Body of pancreas (tissue), 4 donors: ENCODE data around the gene NLGN1. TPM values are rescaled to one million over a fixed set of nuclear protein-coding genes. Genes with fewer than 3 reads are reported as not detected.

Experiments used
- ATAC-seq: fragments of 150-250 bp; one replicate; pipeline ENCODE4 v1.9.1; 2016
- DNase-seq, 4 donors: peaks; one replicate each; pipeline ENCODE4 v3.0.0-alpha.2; 2019
- H3K27ac ChIP-seq, 4 donors: fragments of 200-600 bp; sonication (generic); 1 replicate in 3 of 4; 2 replicates in 1 of 4; pipeline versions ENCODE4 v1.5.1 to v1.6.1; 2016 to 2019; ENCODE audit warnings: mild to moderate bottlenecking in 1 of 4, mixed read lengths in 1 of 4, moderate library complexity in 1 of 4
- H3K27me3 ChIP-seq, 2 donors: fragments of 200-600 bp; sonication (generic); one replicate each; pipeline ENCODE4 v1.6.0; 2016; ENCODE audit warnings: mild to moderate bottlenecking in 1 of 2
- H3K36me3 ChIP-seq, 2 donors: fragments of 200-600 bp; sonication (generic); replicated peaks in 1 of 2; 2 replicates each; pipeline ENCODE4 v1.5.1; 2016; ENCODE audit warnings: low read depth in 2 of 2; ENCODE audit not compliant: insufficient read depth in 1 of 2
- H3K4me1 ChIP-seq: fragments of 200-600 bp; sonication (generic); one replicate; pipeline ENCODE4 v1.6.0; 2016
- H3K4me3 ChIP-seq, 2 donors: fragments of 200-600 bp; sonication (generic); 1 replicate in 1 of 2; 2 replicates in 1 of 2; pipeline ENCODE4 v1.5.1; 2016 to 2019
- H3K9me3 ChIP-seq, 3 donors: fragments of 200-600 bp; sonication (generic); 1 replicate in 2 of 3; 2 replicates in 1 of 3; pipeline ENCODE4 v1.5.1; 2016
- CTCF ChIP-seq, 7 experiments: fragments of 450-650 bp in 4 of 7; fragments of 200-600 bp in 3 of 7; sonication (generic) in 3 of 7; IDR thresholded peaks; one replicate each; pipeline ENCODE4 v1.5.1; 2016 to 2019; ENCODE audit warnings: antibody characterized with exemption in 7 of 7
- POLR2A ChIP-seq, 3 donors: fragments of 450-650 bp; IDR thresholded peaks; one replicate each; pipeline ENCODE4 v1.6.1; 2016; ENCODE audit warnings: antibody characterized with exemption in 3 of 3, mild to moderate bottlenecking in 2 of 3
- WGBS, 2 donors: methylation state at CpG; one replicate each; pipeline ENCODE4 v1.1.5; 2017; 5-methylcytosine and 5-hydroxymethylcytosine counted together
- intact Hi-C: fragments of 100-400 bp; cut with DNase I; formaldehyde crosslinking; loops from one replicate; pipeline ENCODE4 v1.15.1; 2023
- total RNA-seq, 2 donors: library from RNA; depleted of rRNA; stranded (reverse); fragments of >200 nt; gene quantifications; one replicate each; pipeline ENCODE4 v1.1.0, GENCODE V29; 2016

NLGN1 gene
- total RNA-seq, 2 donors from 2014 or later, result 0.52 to 1.3 TPM

- ATAC-seq, result no peak
- intact Hi-C loops, result no loop called here
- Histone ChIP-seq H3K27ac (no peak overlapping the region), H3K4me1 (no peaks in the 10 kb centered on the region), H3K36me3 (no peaks in the 10 kb centered on the region), H3K4me3 (no peak overlapping the region), H3K9me3 (no peaks in the 10 kb centered on the region), H3K27me3 (no peaks in the 10 kb centered on the region)
- DNase-seq, result no peak
- WGBS, 2 donors, result 76 to 89% methylated on average over 1 of the region's 1 CpG
- TF ChIP-seq POLR2A (IDR thresholded peaks at IDR 0.05) (no peak), CTCF (IDR thresholded peaks at IDR 0.05) (no peak)
Measured at GRCh38 chr3:173416070-173416469, 18.5 kb downstream of the NLGN1 start.

- ATAC-seq (no peak), DNase-seq (no peak)
- H3K27ac ChIP-seq, result no peak overlapping the region
- H3K4me3 ChIP-seq, result no peak overlapping the region
- H3K27me3 ChIP-seq, result no peaks in the 10 kb centered on the region
- intact Hi-C loops, result no loop called here
- H3K36me3 ChIP-seq, result no peaks in the 10 kb centered on the region
- H3K4me1 ChIP-seq, result no peaks in the 10 kb centered on the region
- WGBS, 2 donors, result 74 to 80% methylated on average over 5 of the region's 5 CpGs
- no peak for TF ChIP-seq POLR2A (IDR thresholded peaks at IDR 0.05)
- no peak for TF ChIP-seq CTCF (IDR thresholded peaks at IDR 0.05)
- H3K9me3 ChIP-seq, result no peaks in the 10 kb centered on the region
Measured at GRCh38 chr3:173429076-173429475, 31.5 kb downstream of the NLGN1 start.

GRCh38 chr3:173429527-173429926 lies 32.0 kb downstream of the NLGN1 start:
- DNase-seq (no peak), ATAC-seq (no peak)
- Histone ChIP-seq H3K27me3 (no peaks in the 10 kb centered on the region), H3K4me1 (no peaks in the 10 kb centered on the region), H3K27ac (no peak overlapping the region), H3K9me3 (no peaks in the 10 kb centered on the region), H3K36me3 (no peaks in the 10 kb centered on the region), H3K4me3 (no peak overlapping the region)
- intact Hi-C loops, result no loop called here
- TF ChIP-seq CTCF (IDR thresholded peaks at IDR 0.05), result no peak
- TF ChIP-seq POLR2A (IDR thresholded peaks at IDR 0.05), result no peak
- 60 to 90% methylated on average over 1 of the region's 1 CpG for WGBS, 2 donors

- intact Hi-C loops, result no loop called here
- no peaks in the 10 kb centered on the region for H3K9me3 ChIP-seq
Measured at GRCh38 chr3:173430576-173430975, 33.0 kb downstream of the NLGN1 start.

More at GRCh38 chr3:173430576-173430975, 33.0 kb downstream of the NLGN1 start:
- Histone ChIP-seq H3K27me3 (no peaks in the 10 kb centered on the region), H3K4me1 (no peaks in the 10 kb centered on the region), H3K36me3 (no peaks in the 10 kb centered on the region), H3K4me3 (no peak overlapping the region), H3K27ac (no peak overlapping the region)
- DNase-seq, result no peak
- TF ChIP-seq POLR2A (IDR thresholded peaks at IDR 0.05) (no peak), CTCF (IDR thresholded peaks at IDR 0.05) (no peak)
- WGBS, 2 donors, result 55 to 62% methylated on average over 2 of the region's 2 CpGs
- no peak for ATAC-seq
